ENCODE results near the gene ANO1.

ANO1 gene

DNA sequence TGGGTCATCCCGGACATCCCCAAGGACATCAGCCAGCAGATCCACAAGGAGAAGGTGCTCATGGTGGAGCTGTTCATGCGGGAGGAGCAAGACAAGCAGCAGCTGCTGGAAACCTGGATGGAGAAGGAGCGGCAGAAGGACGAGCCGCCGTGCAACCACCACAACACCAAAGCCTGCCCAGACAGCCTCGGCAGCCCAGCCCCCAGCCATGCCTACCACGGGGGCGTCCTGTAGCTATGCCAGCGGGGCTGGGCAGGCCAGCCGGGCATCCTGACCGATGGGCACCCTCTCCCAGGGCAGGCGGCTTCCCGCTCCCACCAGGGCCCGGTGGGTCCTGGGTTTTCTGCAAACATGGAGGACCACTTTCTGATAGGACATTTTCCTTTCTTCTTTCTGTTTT is 109.7 kb downstream of the ANO1 start:
- no peak for DNase-seq (ENCODE audit: low read depth)
- TF ChIP-seq, protein P1, sequence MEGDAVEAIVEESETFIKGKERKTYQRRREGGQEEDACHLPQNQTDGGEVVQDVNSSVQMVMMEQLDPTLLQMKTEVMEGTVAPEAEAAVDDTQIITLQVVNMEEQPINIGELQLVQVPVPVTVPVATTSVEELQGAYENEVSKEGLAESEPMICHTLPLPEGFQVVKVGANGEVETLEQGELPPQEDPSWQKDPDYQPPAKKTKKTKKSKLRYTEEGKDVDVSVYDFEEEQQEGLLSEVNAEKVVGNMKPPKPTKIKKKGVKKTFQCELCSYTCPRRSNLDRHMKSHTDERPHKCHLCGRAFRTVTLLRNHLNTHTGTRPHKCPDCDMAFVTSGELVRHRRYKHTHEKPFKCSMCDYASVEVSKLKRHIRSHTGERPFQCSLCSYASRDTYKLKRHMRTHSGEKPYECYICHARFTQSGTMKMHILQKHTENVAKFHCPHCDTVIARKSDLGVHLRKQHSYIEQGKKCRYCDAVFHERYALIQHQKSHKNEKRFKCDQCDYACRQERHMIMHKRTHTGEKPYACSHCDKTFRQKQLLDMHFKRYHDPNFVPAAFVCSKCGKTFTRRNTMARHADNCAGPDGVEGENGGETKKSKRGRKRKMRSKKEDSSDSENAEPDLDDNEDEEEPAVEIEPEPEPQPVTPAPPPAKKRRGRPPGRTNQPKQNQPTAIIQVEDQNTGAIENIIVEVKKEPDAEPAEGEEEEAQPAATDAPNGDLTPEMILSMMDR (IDR thresholded peaks at IDR 0.05; ENCODE audit: control insufficient read depth, insufficient read depth, low read depth, low read length, missing control alignments) = no peak
- no peak overlapping the region for H3K4me3 ChIP-seq (ENCODE audit: control insufficient read depth, low read depth, low read length)

DNA sequence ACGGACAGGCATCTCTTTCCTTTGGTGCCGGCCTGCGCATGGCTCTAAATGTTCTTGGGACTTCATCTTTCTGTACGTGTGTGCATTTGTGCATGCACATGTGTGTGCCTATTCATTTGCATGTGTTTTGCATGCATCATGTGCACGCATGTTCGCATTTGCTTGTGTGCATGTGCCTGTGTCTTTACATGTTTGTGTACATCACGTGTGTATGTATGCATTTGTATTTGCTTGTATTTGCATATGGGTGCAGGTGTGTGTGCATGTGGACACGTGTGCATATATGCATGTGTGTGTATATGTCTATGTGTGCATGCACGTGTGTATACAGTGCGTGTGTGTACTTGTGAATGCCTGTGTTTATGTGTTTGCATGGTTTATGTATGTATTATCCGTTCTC is 111.5 kb downstream of the ANO1 start:
- no peak for DNase-seq (ENCODE audit: low read depth)
- no peak overlapping the region for H3K4me3 ChIP-seq (ENCODE audit: control insufficient read depth, low read depth, low read length)
- TF ChIP-seq, protein P1 (IDR thresholded peaks at IDR 0.05; ENCODE audit: control insufficient read depth, insufficient read depth, low read depth, low read length, missing control alignments) = no peak

DNA sequence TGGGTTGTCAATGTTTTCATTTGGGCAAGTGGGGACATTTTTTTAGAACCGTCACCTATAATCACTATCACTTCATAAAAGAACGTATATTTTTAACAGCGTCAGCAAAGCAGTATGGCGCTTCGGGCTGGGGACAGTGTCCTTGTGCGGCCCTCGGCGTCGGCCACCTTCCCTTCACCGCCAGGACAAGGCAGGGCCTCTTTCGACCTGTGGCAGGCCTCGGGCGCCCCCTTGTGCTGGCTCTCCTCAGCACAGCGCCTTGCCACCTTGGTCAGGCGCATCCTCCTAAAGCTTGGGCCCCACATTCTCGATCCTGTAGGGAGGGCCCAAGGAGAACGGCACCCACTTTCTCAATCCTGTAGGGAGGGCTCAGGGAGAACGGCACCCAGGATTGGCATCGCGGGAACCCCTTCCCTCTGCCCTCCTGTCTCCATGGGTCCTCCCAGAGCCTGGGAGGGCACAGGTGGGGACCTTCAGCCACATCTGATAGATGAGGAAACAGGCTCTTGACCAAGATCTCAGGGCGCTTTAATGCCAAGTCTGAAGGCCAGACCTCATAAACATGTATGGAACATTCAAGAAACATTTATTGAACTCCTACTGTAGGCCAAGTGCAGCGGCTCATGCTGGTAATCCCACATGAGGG is 113.5 kb downstream of the ANO1 start:
- H3K4me3 ChIP-seq (ENCODE audit: control insufficient read depth, low read depth, low read length) = no peak overlapping the region
- DNase-seq (ENCODE audit: low read depth) = no peak
- TF ChIP-seq, protein P1 (IDR thresholded peaks at IDR 0.05; ENCODE audit: control insufficient read depth, insufficient read depth, low read depth, low read length, missing control alignments) = peak; percentile 98

DNA sequence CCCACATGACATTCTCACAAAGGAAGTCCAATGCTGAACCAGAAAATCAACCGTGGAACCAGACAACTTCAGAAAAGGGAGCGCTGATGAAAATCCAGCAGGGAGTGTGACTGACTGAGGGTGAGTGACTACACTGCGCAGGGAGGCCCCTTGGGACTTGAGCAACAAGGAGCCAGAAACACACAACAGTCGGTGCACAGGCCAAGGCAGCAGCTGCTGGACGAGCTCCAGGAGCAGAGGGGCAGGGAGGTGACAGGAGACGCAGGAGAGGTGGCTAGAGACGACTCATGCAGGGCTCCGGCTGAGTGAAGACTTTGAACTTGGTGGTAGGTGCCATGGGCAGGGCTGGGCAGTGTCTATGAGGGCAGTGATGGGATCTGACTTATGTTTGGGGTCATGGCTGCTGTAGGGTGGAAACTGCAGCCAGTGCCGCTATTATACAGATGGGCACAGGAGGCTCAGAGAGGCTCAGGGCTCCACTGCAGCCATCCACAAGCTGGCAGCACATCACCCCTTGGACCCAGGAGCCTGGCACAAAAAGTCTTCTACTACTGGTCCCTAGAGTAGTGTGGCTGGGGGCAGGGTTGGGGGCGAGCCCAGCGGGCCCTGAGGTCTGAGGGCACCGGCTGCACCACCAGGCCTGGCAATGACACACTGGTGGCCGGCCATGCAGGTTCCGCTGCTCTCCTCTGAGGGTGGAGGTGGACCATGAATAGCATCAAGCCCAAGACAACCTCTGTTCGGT is 114.7 kb downstream of the ANO1 start:
- no peak for DNase-seq (ENCODE audit: low read depth)

DNA sequence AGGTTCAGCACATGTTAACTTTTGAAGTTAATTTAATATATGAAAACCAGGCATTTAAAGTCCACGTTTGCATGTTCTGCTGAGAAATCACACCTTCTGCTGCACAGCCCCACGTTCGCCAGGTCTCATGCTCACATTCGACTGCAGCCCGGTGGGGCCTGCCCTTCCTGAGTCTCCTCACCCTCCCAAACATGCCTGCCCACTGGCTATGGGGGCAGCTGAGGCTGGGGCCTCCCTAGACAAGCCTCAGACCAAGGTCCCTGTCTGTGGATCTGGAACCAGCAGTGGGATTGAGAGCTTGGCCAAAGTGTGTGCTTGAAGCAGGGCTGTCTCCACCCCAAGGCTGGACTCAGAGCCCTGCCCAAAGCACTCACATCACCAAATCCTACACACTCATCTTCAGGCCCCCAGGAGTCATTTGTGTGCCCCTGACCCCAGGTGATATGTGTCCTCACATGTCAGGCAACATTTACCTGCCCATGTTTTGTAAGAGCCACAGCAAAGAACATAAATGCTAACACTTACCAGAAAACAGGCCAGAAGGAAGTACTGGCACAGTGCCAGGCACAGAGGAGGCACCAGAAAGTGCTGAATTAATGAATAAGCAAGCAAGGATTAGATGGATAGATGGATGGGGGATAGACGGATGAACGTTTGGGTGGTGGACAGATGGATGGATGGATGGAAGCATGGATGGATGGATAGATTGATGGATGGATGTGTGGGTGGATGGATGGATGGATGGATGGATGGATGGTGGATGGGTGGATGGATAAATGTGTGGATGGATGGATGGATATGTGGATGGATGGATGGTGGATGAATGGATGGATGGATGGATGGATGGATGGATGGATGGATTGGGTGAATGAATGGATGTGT is 115.5 kb downstream of the ANO1 start:
- H3K4me3 ChIP-seq (ENCODE audit: control insufficient read depth, low read depth, low read length) = no peak overlapping the region
- no peak for DNase-seq (ENCODE audit: low read depth)
- TF ChIP-seq, protein P1 (IDR thresholded peaks at IDR 0.05; ENCODE audit: control insufficient read depth, insufficient read depth, low read depth, low read length, missing control alignments) = no peak

More for the DNA sequence above, 114.7 kb downstream of the ANO1 start:
- TF ChIP-seq, protein P1 (IDR thresholded peaks at IDR 0.05; ENCODE audit: control insufficient read depth, insufficient read depth, low read depth, low read length, missing control alignments) = no peak
- no peak overlapping the region for H3K4me3 ChIP-seq (ENCODE audit: control insufficient read depth, low read depth, low read length)
